WTC11 (cell line): ENCODE data around the gene EBF3.

Experiments used
- CREB1 ChIP-seq: sonication (generic); formaldehyde crosslinking; IDR thresholded peaks from 2 replicates; pipeline ENCODE4 v1.8.0; 2023; ENCODE audit warnings: mild to moderate bottlenecking, missing genetic modification reagents
- ETV6 ChIP-seq: sonication (generic); formaldehyde crosslinking; IDR thresholded peaks from 2 replicates; pipeline ENCODE4 v1.8.1; 2022; ENCODE audit warnings: mild to moderate bottlenecking, missing genetic modification reagents
- JUN ChIP-seq: sonication (generic); formaldehyde crosslinking; IDR thresholded peaks from 2 replicates; pipeline ENCODE4 v1.8.0; 2023; ENCODE audit warnings: mild to moderate bottlenecking, missing genetic modification reagents
- NFE2L1 ChIP-seq: sonication (generic); formaldehyde crosslinking; IDR thresholded peaks from 2 replicates; pipeline ENCODE4 v1.8.1; 2023; ENCODE audit warnings: missing genetic modification reagents
- SP1 ChIP-seq: sonication (generic); formaldehyde crosslinking; conservative IDR thresholded peaks from 2 replicates; pipeline ENCODE4 v1.8.1; 2022; ENCODE audit warnings: missing genetic modification reagents
- TF ChIP-seq, protein P1 (sequence below): fragments of 200-600 bp; IDR thresholded peaks from 2 replicates; pipeline ENCODE4 v1.8.0; 2022; ENCODE audit warnings: antibody characterized with exemption
- TF ChIP-seq, protein P2 (sequence below): sonication (generic); formaldehyde crosslinking; IDR thresholded peaks from 2 replicates; pipeline ENCODE4 v1.8.1; 2023; ENCODE audit warnings: mild to moderate bottlenecking, missing genetic modification reagents, moderate library complexity

DNA sequence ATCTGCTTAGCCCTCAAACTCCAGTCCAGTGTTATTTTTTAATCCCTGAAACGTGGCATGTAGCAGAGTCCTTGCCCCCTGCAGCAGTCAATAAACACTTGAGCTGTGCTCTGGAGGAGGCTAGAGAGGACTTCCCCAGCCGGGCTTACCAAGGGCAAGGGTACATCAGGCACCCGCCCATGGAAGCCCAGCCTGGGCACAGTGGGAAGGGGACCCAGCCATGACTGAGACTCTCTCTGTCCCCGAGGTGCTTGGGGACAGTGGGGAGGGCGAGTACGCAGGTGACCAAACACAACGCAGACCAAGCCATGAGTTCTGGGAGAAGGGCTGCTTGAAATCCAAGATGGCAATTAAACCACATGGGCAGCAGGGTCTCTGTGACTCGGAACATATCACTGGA is 45.2 kb downstream of the EBF3 start:
- no peak for TF ChIP-seq NFE2L1 (CRISPR knock-in tag)
- TF ChIP-seq, protein P1, sequence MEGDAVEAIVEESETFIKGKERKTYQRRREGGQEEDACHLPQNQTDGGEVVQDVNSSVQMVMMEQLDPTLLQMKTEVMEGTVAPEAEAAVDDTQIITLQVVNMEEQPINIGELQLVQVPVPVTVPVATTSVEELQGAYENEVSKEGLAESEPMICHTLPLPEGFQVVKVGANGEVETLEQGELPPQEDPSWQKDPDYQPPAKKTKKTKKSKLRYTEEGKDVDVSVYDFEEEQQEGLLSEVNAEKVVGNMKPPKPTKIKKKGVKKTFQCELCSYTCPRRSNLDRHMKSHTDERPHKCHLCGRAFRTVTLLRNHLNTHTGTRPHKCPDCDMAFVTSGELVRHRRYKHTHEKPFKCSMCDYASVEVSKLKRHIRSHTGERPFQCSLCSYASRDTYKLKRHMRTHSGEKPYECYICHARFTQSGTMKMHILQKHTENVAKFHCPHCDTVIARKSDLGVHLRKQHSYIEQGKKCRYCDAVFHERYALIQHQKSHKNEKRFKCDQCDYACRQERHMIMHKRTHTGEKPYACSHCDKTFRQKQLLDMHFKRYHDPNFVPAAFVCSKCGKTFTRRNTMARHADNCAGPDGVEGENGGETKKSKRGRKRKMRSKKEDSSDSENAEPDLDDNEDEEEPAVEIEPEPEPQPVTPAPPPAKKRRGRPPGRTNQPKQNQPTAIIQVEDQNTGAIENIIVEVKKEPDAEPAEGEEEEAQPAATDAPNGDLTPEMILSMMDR = no peak
- no peak for TF ChIP-seq JUN
- TF ChIP-seq ETV6 (CRISPR knock-in tag) = no peak
- TF ChIP-seq SP1 (CRISPR knock-in tag) = no peak
- TF ChIP-seq, protein P2, sequence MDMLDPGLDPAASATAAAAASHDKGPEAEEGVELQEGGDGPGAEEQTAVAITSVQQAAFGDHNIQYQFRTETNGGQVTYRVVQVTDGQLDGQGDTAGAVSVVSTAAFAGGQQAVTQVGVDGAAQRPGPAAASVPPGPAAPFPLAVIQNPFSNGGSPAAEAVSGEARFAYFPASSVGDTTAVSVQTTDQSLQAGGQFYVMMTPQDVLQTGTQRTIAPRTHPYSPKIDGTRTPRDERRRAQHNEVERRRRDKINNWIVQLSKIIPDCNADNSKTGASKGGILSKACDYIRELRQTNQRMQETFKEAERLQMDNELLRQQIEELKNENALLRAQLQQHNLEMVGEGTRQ (CRISPR knock-in tag) = no peak
- no peak for TF ChIP-seq CREB1
